MCF 10A (cell line): Measurements from ENCODE around the gene MAN1C1. TPM values are rescaled to one million over a fixed set of nuclear protein-coding genes. Genes with fewer than 3 reads are reported as not detected.

Source experiments
- BruUV-seq: library from RNA; stranded (reverse); fragments of 400-500 nt; replicated peaks from 2 replicates; lab custom pipeline; 2021; lab: Mats Ljungman, UMichigan
- CTCF ChIA-PET: fragments of 300-600 bp; sonication (Branson Sonifier 250); formaldehyde crosslinking; extraction: SDS; loops from one replicate; lab custom pipeline; 2021; ENCODE audit warnings: antibody characterized with exemption, inconsistent platforms; lab: Yijun Ruan, JAX
- POLR2A ChIA-PET: fragments of 300-600, 350-650 bp; sonication (Branson Sonifier 250); formaldehyde crosslinking; extraction: SDS; loops from one replicate; lab custom pipeline; 2020; ENCODE audit warnings: antibody characterized with exemption, inconsistent platforms; lab: Yijun Ruan, JAX
- DNase-seq: peaks from one replicate; pipeline ENCODE4 v3.0.0-alpha.2; 2018; ENCODE audit not compliant: unreplicated experiment
- H3K27ac Mint-ChIP-seq: one replicate; pipeline ENCODE4 v1.8.0; 2022; ENCODE audit warnings: mild to moderate bottlenecking, low read depth, mixed read lengths; ENCODE audit not compliant: unreplicated experiment
- H3K27me3 Mint-ChIP-seq: one replicate; pipeline ENCODE4 v1.8.0; 2022; ENCODE audit warnings: mixed read lengths; ENCODE audit not compliant: insufficient read depth, unreplicated experiment
- H3K36me3 Mint-ChIP-seq: one replicate; pipeline ENCODE4 v1.8.0; 2022; ENCODE audit warnings: mild to moderate bottlenecking, moderate library complexity, mixed read lengths; ENCODE audit not compliant: insufficient read depth, unreplicated experiment
- H3K4me1 Mint-ChIP-seq: one replicate; pipeline ENCODE4 v1.8.0; 2022; ENCODE audit warnings: mixed read lengths; ENCODE audit not compliant: insufficient read depth, unreplicated experiment
- H3K4me3 Mint-ChIP-seq: one replicate; pipeline ENCODE4 v1.8.0; 2022; ENCODE audit warnings: mild to moderate bottlenecking, moderate library complexity, mixed read lengths; ENCODE audit not compliant: unreplicated experiment
- H3K9me3 Mint-ChIP-seq: one replicate; pipeline ENCODE4 v1.8.0; 2022; ENCODE audit warnings: mixed read lengths; ENCODE audit not compliant: unreplicated experiment
- CTCF ChIP-seq: fragments of 200-600 bp; IDR thresholded peaks from one replicate; pipeline ENCODE4 v1.8.0; 2022; ENCODE audit warnings: antibody characterized with exemption, mild to moderate bottlenecking; ENCODE audit not compliant: unreplicated experiment
- intact Hi-C: fragments of 100-400 bp; cut with micrococcal nuclease; formaldehyde crosslinking; loops from 2 replicates; pipeline ENCODE4 v1.14.1; 2022
- total RNA-seq: library from RNA; stranded (reverse); gene quantifications from 2 replicates; pipeline ENCODE4 v1.2.3, GENCODE V29; 2022

Gene MAN1C1
- total RNA-seq, 1 experiment from 2014 or later: not detected

- BruUV-seq: no TSS peak
- no peak for DNase-seq
- POLR2A ChIA-PET: no interaction called here
- H3K4me1 Mint-ChIP-seq: no peaks in the 10 kb centered on the region
- CTCF ChIA-PET: no interaction called here
- H3K36me3 Mint-ChIP-seq: no peaks in the 10 kb centered on the region
- TF ChIP-seq CTCF: no peak
- no peaks in the 10 kb centered on the region for H3K9me3 Mint-ChIP-seq
- no peak overlapping the region for H3K27ac Mint-ChIP-seq
- no peak overlapping the region for H3K4me3 Mint-ChIP-seq
- H3K27me3 Mint-ChIP-seq: no peaks in the 10 kb centered on the region
- intact Hi-C loops: no loop called here
These were observed 150.3 kb downstream of the MAN1C1 start for GRCh38 chr1:25766721-25767436.

DNA sequence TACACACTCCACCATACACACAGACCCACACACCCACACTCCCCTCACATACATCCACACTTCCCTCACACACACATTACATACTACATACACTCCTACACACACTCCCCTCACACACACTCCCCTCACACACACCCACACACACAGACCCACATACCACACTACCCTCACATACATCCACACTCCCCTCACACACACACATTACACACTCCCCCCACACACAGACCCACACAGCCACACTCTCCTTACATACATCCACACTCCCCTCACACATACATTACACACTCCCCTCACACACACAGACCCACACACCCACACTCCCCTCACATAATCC lies 150.8 kb downstream of the MAN1C1 start:
- Mint-ChIP-seq H3K4me1 (no peaks in the 10 kb centered on the region), H3K36me3 (no peaks in the 10 kb centered on the region), H3K27ac (no peak overlapping the region), H3K27me3 (no peaks in the 10 kb centered on the region), H3K4me3 (no peak overlapping the region), H3K9me3 (no peaks in the 10 kb centered on the region)
- no TSS peak for BruUV-seq
- no peak for DNase-seq
- TF ChIP-seq CTCF: no peak
- ChIA-PET CTCF (no interaction called here), POLR2A (no interaction called here)
- intact Hi-C loops: no loop called here

GRCh38 chr1:25768999-25769398 lies 152.4 kb downstream of the MAN1C1 start:
- H3K4me1 Mint-ChIP-seq: peaks cover 3% of the 10 kb centered on the region
- no peaks in the 10 kb centered on the region for H3K36me3 Mint-ChIP-seq
- ChIA-PET POLR2A (no interaction called here), CTCF (no interaction called here)
- no peak overlapping the region for H3K27ac Mint-ChIP-seq
- TF ChIP-seq CTCF: no peak
- no peak for DNase-seq
- no peak overlapping the region for H3K4me3 Mint-ChIP-seq
- no TSS peak for BruUV-seq
- intact Hi-C loops: no loop called here
- H3K27me3 Mint-ChIP-seq: no peaks in the 10 kb centered on the region
- no peaks in the 10 kb centered on the region for H3K9me3 Mint-ChIP-seq

DNA sequence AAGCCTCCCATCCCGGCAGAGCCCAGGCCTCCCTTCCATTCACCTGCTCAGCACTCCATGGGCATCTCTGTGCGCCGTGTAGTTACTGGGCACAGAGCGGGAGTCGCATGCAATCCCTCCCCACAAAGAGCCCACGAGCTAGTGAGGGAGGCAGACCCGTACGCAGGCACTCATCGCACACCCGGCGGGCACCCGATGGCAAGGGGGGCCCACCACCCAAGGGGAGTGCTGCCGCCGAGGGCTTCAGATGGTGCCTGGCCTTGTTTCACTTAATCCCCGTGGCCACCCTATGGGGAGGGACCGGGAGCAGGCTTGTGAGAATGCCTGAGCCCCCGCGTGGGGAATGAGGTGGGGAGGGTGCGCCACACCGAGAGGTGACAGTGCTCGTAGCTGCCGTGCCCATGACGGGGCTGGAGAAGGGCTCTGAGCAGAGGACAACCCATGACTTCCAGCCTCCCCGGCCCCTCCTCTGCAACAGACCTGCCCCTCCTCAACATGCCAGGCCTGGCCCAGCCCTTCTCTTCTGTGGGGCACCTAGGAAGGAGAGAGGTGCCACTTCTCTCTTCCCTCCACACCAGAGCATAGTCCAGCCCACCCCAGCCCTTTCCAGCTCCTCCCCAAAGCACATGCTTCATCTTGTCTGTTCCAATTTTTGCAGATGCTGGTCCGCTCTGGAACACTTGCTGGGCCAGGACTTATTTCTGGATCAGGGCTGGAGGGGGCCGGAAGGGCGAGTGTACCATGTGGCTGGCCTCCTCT lies 153.2 kb downstream of the MAN1C1 start:
- Mint-ChIP-seq H3K27me3 (no peaks in the 10 kb centered on the region), H3K27ac (no peak overlapping the region), H3K9me3 (no peaks in the 10 kb centered on the region), H3K4me3 (no peak overlapping the region), H3K4me1 (peaks cover 6% of the 10 kb centered on the region), H3K36me3 (no peaks in the 10 kb centered on the region)
- no peak for DNase-seq
- CTCF ChIA-PET: no interaction called here
- POLR2A ChIA-PET: no interaction called here
- no TSS peak for BruUV-seq
- intact Hi-C loops: no loop called here
- no peak for TF ChIP-seq CTCF
